ENCODE measurements around the gene DPP4. TPM values are rescaled to one million over a fixed set of nuclear protein-coding genes. Genes with fewer than 3 reads are reported as not detected.

Gene DPP4
- total RNA-seq, 1 donor from 2014 or later = 4.4 TPM

DNA sequence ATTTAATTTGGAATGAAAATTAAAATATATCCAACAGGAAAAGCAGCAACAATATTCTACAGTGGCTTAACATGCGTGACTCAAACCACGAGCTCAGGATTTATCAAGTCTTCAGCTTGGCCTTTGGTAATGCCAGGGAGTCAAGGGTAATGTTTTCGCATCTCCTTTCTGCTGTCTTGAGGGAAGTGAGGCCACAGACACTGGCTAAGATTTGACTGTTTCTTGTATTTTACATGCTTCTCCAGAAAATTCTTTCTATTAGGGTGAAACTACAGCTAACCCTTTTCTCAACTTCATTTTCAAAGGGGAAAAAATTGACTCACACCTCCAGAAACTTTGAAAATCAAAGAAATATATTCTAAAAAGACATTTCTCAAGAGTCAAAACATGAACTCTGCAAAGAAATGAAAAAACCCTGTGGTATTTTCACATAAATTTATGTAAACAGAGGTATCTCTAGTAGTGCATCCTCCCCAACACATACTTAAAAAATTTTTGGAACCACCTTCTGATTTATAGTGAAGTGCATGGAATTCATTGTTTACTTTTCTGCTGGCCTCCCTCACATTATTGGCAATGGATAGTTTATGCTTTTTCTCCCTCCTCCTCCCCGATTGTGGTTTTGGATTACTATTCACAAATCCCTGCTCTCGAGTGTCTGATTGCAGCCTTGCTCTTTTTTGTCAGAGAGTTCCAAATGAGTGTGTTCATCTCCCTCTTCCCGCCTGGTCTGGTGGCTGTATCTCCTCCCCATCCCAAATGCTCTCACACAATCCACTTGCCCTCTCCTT, 48.7 kb downstream of the DPP4 start:
- peaks cover 49% of the 10 kb centered on the region for H3K4me1 ChIP-seq
- H3K27me3 ChIP-seq (ENCODE audit: low read depth) = no peaks in the 10 kb centered on the region
- TF ChIP-seq, protein P1, sequence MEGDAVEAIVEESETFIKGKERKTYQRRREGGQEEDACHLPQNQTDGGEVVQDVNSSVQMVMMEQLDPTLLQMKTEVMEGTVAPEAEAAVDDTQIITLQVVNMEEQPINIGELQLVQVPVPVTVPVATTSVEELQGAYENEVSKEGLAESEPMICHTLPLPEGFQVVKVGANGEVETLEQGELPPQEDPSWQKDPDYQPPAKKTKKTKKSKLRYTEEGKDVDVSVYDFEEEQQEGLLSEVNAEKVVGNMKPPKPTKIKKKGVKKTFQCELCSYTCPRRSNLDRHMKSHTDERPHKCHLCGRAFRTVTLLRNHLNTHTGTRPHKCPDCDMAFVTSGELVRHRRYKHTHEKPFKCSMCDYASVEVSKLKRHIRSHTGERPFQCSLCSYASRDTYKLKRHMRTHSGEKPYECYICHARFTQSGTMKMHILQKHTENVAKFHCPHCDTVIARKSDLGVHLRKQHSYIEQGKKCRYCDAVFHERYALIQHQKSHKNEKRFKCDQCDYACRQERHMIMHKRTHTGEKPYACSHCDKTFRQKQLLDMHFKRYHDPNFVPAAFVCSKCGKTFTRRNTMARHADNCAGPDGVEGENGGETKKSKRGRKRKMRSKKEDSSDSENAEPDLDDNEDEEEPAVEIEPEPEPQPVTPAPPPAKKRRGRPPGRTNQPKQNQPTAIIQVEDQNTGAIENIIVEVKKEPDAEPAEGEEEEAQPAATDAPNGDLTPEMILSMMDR (IDR thresholded peaks at IDR 0.05; ENCODE audit: borderline replicate concordance) = no peak
- no peak overlapping the region for H3K27ac ChIP-seq (replicated peaks)
- intact Hi-C loops (cut with micrococcal nuclease) = no loop called here
- no peaks in the 10 kb centered on the region for H3K9me3 ChIP-seq (replicated peaks)
- no peak overlapping the region for H3K4me3 ChIP-seq
- no peak for DNase-seq
- H3K36me3 ChIP-seq = no peaks in the 10 kb centered on the region

DNA sequence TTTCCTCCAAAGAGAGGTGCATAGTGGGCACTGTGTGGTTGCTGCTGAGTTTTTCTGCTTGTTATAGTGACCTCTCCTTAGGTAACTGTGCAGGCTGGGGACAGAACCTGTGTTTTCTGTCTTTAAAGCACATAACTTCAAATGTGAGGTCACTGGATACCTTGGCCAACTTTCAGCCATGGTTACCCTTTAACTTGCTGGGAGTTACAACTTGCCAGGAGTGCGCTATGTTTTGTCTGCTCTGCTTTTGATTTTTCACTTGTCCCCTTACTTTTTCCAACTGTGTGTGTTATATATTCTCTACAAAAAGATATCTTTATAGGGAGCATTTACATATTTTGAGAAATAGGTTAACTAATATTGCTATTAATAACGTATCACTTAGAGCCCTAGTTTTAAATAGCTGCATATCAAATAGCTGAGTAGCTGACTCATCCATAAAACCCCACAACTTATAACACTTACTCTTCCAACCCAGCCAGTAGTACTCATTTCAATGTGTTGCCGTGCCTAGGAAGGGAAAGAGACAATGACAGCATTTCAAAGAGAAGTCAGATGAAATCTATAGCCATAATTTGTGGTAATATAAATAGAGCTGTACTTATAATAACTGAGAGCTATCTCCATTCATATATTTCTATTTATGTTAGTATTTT, 51.6 kb downstream of the DPP4 start:
- peaks cover 23% of the 10 kb centered on the region for H3K36me3 ChIP-seq
- peak overlapping the region; percentile 59 for H3K27ac ChIP-seq (replicated peaks)
- no peak overlapping the region for H3K4me3 ChIP-seq
- H3K27me3 ChIP-seq (ENCODE audit: low read depth) = no peaks in the 10 kb centered on the region
- no peak for DNase-seq
- no peaks in the 10 kb centered on the region for H3K9me3 ChIP-seq (replicated peaks)
- TF ChIP-seq, protein P1 (IDR thresholded peaks at IDR 0.05; ENCODE audit: borderline replicate concordance) = no peak
- intact Hi-C loops (cut with micrococcal nuclease) = no loop called here
- H3K4me1 ChIP-seq = peaks cover 20% of the 10 kb centered on the region

DNA sequence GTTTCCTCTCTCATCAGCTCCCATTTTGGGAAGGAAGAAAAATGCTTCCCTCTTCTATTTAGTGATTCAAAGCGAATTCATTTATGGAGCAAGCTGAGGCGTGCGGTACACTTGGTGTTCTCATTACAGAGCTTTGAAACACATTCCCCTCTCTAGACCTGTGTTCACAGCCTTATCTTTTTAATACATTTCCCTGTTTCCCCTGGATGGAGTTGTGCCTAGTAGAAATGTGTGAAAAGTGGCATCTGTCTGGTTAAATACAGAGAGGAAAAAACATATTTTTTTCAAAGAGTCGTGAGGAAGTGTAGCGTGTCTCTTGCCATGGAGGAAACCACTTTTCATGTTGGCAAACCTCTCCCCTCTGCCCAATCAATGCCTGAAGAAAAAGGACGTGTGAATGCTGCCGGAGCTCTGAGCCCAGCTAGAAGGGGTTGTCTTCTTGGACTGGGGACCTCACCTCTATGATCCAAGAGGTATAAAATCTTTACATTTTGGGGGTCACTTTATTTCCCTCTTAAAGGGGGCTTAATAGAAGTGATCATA, 52.4 kb downstream of the DPP4 start:
- H3K36me3 ChIP-seq = peaks cover 29% of the 10 kb centered on the region
- no peaks in the 10 kb centered on the region for H3K27me3 ChIP-seq (ENCODE audit: low read depth)
- intact Hi-C loops (cut with micrococcal nuclease) = no loop called here
- no peak for DNase-seq
- peaks cover 18% of the 10 kb centered on the region for H3K4me1 ChIP-seq
- TF ChIP-seq, protein P1 (IDR thresholded peaks at IDR 0.05; ENCODE audit: borderline replicate concordance) = no peak
- peak overlapping the region; percentile 59 for H3K27ac ChIP-seq (replicated peaks)
- no peaks in the 10 kb centered on the region for H3K9me3 ChIP-seq (replicated peaks)
- H3K4me3 ChIP-seq = no peak overlapping the region

DNA sequence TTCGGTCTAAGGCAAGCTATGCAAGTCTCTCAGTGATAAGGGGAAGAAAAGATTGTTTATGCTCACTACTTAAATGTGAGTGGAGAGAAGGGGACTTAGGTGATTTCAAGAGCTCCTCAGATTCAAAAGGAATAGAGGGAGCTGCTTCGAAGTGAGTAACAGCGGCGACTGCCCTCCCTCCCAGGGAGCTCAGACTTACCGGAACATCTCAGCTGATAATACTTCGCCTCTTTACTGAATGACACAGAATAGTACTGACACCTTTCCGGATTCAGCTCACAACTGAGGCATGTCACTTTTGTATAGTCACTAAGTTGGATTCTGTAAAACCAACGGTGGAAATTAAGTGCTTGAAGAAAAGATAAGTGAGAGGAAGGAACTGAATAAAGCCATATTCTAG, 55.5 kb downstream of the DPP4 start:
- TF ChIP-seq, protein P1 (IDR thresholded peaks at IDR 0.05; ENCODE audit: borderline replicate concordance) = no peak
- Histone ChIP-seq H3K4me1 (peaks cover 19% of the 10 kb centered on the region), H3K4me3 (no peak overlapping the region), H3K27ac (replicated peaks) (no peak overlapping the region), H3K9me3 (replicated peaks) (no peaks in the 10 kb centered on the region), H3K36me3 (peaks cover 40% of the 10 kb centered on the region), H3K27me3 (ENCODE audit: low read depth) (no peaks in the 10 kb centered on the region)
- intact Hi-C loops (cut with micrococcal nuclease) = no loop called here
- DNase-seq = no peak

DNA sequence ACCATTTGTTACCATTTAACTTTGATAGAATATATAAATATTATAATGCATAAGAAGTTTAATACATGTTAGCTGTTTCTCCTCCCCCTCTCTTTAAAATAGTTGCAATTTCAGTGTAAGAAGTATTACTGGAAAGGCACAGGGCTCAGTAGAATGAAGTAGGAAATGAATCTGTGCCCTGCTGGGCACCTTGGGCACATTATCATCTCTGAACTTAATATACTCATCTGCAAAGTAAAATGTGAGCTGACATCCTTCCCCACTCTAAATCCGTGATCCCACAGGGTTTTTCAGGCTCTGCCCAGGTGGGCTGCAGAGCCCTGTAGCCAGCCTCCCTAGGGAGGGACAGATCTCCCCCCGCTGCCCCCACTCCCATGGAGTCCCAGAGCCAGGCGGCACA, 56.8 kb downstream of the DPP4 start:
- peaks cover 40% of the 10 kb centered on the region for H3K36me3 ChIP-seq
- H3K4me3 ChIP-seq = no peak overlapping the region
- H3K27me3 ChIP-seq (ENCODE audit: low read depth) = no peaks in the 10 kb centered on the region
- intact Hi-C loops (cut with micrococcal nuclease) = no loop called here
- H3K27ac ChIP-seq (replicated peaks) = no peak overlapping the region
- H3K9me3 ChIP-seq (replicated peaks) = no peaks in the 10 kb centered on the region
- TF ChIP-seq, protein P1 (IDR thresholded peaks at IDR 0.05; ENCODE audit: borderline replicate concordance) = no peak
- peaks cover 9% of the 10 kb centered on the region for H3K4me1 ChIP-seq
- no peak for DNase-seq
